ENCODE measurements around the gene SLC6A19. TPM values are rescaled to one million over a fixed set of nuclear protein-coding genes. Genes with fewer than 3 reads are reported as not detected.

SLC6A19 gene
- total RNA-seq, 1 experiment from 2014 or later, result not detected

DNA sequence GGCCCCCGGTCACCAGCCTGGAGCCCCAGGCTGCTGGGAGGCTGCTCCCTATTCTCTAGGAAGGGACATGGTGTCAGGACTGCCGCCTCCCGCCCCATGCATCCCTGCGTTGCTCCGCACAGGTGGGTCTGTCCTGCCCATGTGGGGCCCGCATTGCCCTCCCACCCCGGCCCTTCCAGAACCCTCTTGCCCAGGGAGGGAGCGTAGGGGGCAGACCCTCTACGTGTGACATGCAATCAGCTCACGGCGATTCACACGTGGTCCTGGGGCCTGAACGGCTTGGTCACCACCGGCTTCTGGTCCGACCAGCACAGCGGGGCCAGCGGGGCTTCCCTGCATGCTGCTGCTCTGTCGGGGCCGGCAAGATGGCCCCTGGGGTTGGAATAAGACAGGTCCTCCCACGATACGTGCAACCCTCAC, 9.4 kb downstream of the SLC6A19 start:
- no peaks in the 10 kb centered on the region for H4K20me1 ChIP-seq (ENCODE audit: insufficient read depth, low read depth, low read length)
- H2AFZ ChIP-seq (ENCODE audit: low read length), result no peak overlapping the region
- H3K9me2 ChIP-seq (replicated peaks; ENCODE audit: insufficient read depth, low read length), result no peaks in the 10 kb centered on the region
- H3K27me3 ChIP-seq (ENCODE audit: low read length), result no peaks in the 10 kb centered on the region
- no peaks in the 10 kb centered on the region for H3K79me2 ChIP-seq (ENCODE audit: low read length)
- H3K27ac ChIP-seq (ENCODE audit: low read length), result no peak overlapping the region
- no peak overlapping the region for H3K4me2 ChIP-seq (ENCODE audit: low read depth, low read length, poor library complexity, severe bottlenecking)
- DNase-seq, result no peak
- no peak overlapping the region for H3K4me3 ChIP-seq (ENCODE audit: low read length)
- H3K9ac ChIP-seq (ENCODE audit: low read length), result no peak overlapping the region
- H3K36me3 ChIP-seq (ENCODE audit: insufficient read depth, low read length), result no peaks in the 10 kb centered on the region
- no peaks in the 10 kb centered on the region for H3K4me1 ChIP-seq (ENCODE audit: low read length)
- no peaks in the 10 kb centered on the region for H3K9me3 ChIP-seq (ENCODE audit: low read length)

DNA sequence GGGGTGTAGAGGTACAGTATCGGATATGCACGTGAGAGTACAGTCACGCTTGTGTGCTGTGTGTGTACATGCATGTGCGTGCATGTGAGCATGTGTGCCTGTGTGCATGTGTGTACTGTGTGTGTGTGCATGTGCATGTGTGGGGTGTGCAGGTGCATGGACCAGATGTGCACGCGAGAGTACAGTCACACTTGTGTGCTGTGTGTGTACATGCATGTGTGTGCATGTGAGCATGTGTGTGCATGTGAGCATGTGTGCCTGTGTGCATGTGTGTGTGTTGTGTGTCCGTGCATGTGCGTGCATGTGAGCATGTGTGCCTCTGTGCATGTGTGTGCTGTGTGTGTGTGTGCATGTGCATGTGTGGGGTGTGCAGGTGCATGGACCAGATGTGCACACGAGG, 10.3 kb downstream of the SLC6A19 start:
- no peaks in the 10 kb centered on the region for H3K27me3 ChIP-seq (ENCODE audit: low read length)
- H3K4me3 ChIP-seq (ENCODE audit: low read length), result no peak overlapping the region
- no peaks in the 10 kb centered on the region for H3K36me3 ChIP-seq (ENCODE audit: insufficient read depth, low read length)
- H3K4me1 ChIP-seq (ENCODE audit: low read length), result no peaks in the 10 kb centered on the region
- no peaks in the 10 kb centered on the region for H4K20me1 ChIP-seq (ENCODE audit: insufficient read depth, low read depth, low read length)
- H3K4me2 ChIP-seq (ENCODE audit: low read depth, low read length, poor library complexity, severe bottlenecking), result no peak overlapping the region
- H3K9me2 ChIP-seq (replicated peaks; ENCODE audit: insufficient read depth, low read length), result no peaks in the 10 kb centered on the region
- H3K27ac ChIP-seq (ENCODE audit: low read length), result no peak overlapping the region
- DNase-seq, result no peak
- H2AFZ ChIP-seq (ENCODE audit: low read length), result no peak overlapping the region
- H3K79me2 ChIP-seq (ENCODE audit: low read length), result no peaks in the 10 kb centered on the region
- H3K9ac ChIP-seq (ENCODE audit: low read length), result no peak overlapping the region
- H3K9me3 ChIP-seq (ENCODE audit: low read length), result no peaks in the 10 kb centered on the region

DNA sequence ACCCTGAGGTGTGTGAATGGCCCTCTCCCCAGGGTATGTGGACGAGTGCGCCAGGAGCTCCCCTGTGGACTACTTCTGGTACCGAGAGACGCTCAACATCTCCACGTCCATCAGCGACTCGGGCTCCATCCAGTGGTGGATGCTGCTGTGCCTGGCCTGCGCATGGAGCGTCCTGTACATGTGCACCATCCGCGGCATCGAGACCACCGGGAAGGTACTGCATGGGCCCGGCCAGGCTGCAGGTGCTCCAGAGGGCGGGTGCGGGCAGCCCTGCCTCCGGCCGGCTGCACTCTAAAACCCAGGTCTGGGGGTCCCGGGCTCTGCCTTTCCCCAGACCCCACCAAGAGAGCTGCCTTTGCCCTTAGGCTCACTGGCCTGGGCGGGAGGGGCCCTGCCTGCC, 10.9 kb downstream of the SLC6A19 start:
- H3K27ac ChIP-seq (ENCODE audit: low read length), result no peak overlapping the region
- no peaks in the 10 kb centered on the region for H4K20me1 ChIP-seq (ENCODE audit: insufficient read depth, low read depth, low read length)
- H3K9ac ChIP-seq (ENCODE audit: low read length), result no peak overlapping the region
- no peaks in the 10 kb centered on the region for H3K27me3 ChIP-seq (ENCODE audit: low read length)
- no peaks in the 10 kb centered on the region for H3K4me1 ChIP-seq (ENCODE audit: low read length)
- no peak overlapping the region for H3K4me3 ChIP-seq (ENCODE audit: low read length)
- H3K36me3 ChIP-seq (ENCODE audit: insufficient read depth, low read length), result no peaks in the 10 kb centered on the region
- H3K79me2 ChIP-seq (ENCODE audit: low read length), result no peaks in the 10 kb centered on the region
- no peaks in the 10 kb centered on the region for H3K9me2 ChIP-seq (replicated peaks; ENCODE audit: insufficient read depth, low read length)
- H3K9me3 ChIP-seq (ENCODE audit: low read length), result no peaks in the 10 kb centered on the region
- H2AFZ ChIP-seq (ENCODE audit: low read length), result no peak overlapping the region
- DNase-seq, result no peak
- H3K4me2 ChIP-seq (ENCODE audit: low read depth, low read length, poor library complexity, severe bottlenecking), result no peak overlapping the region

DNA sequence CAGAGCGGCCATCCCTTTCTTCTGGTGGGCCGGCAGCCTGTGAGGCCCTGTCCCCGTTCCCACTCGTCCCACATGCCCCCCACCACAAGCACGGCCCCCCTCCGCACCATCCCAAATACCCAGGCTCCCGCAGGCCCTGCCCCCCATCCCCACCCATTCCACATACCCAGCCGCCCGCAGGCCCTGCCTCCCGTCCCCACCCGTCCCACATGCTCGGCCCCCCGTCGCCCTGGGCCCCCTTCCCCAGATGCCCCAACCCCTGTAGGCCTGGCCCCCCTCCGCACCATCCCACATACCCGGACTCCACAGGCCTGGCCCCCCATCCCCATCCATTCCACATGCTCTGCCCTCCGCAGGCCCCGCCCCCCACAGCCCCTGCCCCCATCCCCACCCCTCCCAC, 11.5 kb downstream of the SLC6A19 start:
- Histone ChIP-seq H3K36me3 (ENCODE audit: insufficient read depth, low read length) (no peaks in the 10 kb centered on the region), H4K20me1 (ENCODE audit: insufficient read depth, low read depth, low read length) (no peaks in the 10 kb centered on the region), H3K4me1 (ENCODE audit: low read length) (no peaks in the 10 kb centered on the region), H2AFZ (ENCODE audit: low read length) (no peak overlapping the region), H3K9me3 (ENCODE audit: low read length) (no peaks in the 10 kb centered on the region), H3K9ac (ENCODE audit: low read length) (no peak overlapping the region), H3K27ac (ENCODE audit: low read length) (no peak overlapping the region), H3K4me2 (ENCODE audit: low read depth, low read length, poor library complexity, severe bottlenecking) (no peak overlapping the region), H3K27me3 (ENCODE audit: low read length) (no peaks in the 10 kb centered on the region), H3K79me2 (ENCODE audit: low read length) (no peaks in the 10 kb centered on the region), H3K9me2 (replicated peaks; ENCODE audit: insufficient read depth, low read length) (no peaks in the 10 kb centered on the region), H3K4me3 (ENCODE audit: low read length) (no peak overlapping the region)
- no peak for DNase-seq

DNA sequence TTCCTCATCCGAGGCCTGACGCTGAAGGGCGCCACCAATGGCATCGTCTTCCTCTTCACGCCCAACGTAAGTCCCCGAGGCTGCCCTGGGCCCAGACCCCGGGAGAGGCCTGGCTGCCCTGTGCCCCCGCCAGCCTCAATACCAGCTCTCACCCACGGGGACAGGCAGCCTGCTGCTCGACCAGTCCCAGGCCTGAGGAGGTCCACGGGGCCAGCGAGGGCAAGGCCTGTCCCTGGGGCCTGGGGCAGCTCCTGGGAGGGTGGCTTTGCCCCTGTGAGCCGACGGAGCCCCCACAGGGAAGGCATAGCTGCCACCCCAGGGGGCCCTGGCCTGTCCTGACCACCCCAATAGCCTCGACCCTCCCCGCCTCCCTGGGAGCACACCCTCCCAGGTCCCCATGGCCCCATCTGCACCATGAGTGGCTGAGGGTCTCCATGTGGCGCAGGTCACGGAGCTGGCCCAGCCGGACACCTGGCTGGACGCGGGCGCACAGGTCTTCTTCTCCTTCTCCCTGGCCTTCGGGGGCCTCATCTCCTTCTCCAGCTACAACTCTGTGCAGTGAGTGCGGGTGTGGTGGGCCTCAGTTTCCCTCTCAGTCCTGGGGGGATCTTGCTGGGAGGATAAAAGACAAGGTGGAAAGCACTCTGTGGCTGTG, 12.2 kb downstream of the SLC6A19 start:
- DNase-seq, result no peak
- H3K4me1 ChIP-seq (ENCODE audit: low read length), result no peaks in the 10 kb centered on the region
- H3K9me2 ChIP-seq (replicated peaks; ENCODE audit: insufficient read depth, low read length), result no peaks in the 10 kb centered on the region

DNA sequence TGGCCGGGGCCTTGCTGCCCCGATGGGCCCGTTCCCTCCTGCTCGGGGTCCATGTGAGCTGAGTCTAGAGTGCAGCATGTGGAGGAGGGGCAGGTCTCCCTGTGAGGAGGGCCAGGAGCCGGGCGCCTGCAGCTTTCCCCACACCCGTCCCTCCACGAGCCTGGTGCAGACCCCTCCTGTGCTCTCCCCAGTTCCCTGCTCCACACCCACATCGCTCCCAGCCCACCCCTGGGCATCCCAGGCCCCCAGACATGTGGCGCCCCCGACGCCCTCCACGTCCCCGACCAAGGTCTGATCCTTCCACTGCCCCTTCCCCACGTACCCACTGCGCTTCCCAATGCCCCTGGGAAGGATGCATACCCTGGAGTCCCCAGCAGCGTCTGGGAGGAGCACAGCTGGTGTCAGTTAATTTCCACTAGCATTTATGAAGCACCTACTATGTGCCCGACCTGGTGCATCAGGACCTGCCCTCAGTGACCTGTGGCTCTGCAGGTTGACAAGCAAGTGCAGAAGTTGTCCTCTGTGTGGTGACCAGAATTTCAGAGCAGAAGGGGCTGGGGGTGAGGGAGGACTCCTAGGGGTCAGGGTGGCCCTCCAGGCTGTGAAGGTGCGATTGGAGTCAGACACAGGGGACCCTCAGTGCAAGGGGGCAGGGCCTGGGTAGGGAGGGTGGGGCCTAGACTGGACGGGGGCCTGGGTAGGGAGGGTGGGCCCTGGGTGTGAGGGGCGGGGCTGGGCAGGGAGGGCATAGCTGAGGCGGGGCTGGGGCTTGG, 13.0 kb downstream of the SLC6A19 start:
- DNase-seq, result no peak
- Histone ChIP-seq H3K79me2 (ENCODE audit: low read length) (no peaks in the 10 kb centered on the region), H4K20me1 (ENCODE audit: insufficient read depth, low read depth, low read length) (no peaks in the 10 kb centered on the region), H3K9me3 (ENCODE audit: low read length) (no peaks in the 10 kb centered on the region), H3K27me3 (ENCODE audit: low read length) (no peaks in the 10 kb centered on the region), H3K4me2 (ENCODE audit: low read depth, low read length, poor library complexity, severe bottlenecking) (no peak overlapping the region), H3K36me3 (ENCODE audit: insufficient read depth, low read length) (no peaks in the 10 kb centered on the region), H3K9me2 (replicated peaks; ENCODE audit: insufficient read depth, low read length) (no peaks in the 10 kb centered on the region), H3K27ac (ENCODE audit: low read length) (no peak overlapping the region), H3K4me1 (ENCODE audit: low read length) (no peaks in the 10 kb centered on the region), H3K9ac (ENCODE audit: low read length) (no peak overlapping the region), H2AFZ (ENCODE audit: low read length) (no peak overlapping the region), H3K4me3 (ENCODE audit: low read length) (no peak overlapping the region)

More for the DNA sequence above, 12.2 kb downstream of the SLC6A19 start:
- no peak overlapping the region for H3K4me2 ChIP-seq (ENCODE audit: low read depth, low read length, poor library complexity, severe bottlenecking)
- no peaks in the 10 kb centered on the region for H3K79me2 ChIP-seq (ENCODE audit: low read length)
- no peak overlapping the region for H3K27ac ChIP-seq (ENCODE audit: low read length)
- H3K27me3 ChIP-seq (ENCODE audit: low read length), result no peaks in the 10 kb centered on the region
- H4K20me1 ChIP-seq (ENCODE audit: insufficient read depth, low read depth, low read length), result no peaks in the 10 kb centered on the region
- H2AFZ ChIP-seq (ENCODE audit: low read length), result no peak overlapping the region
- H3K4me3 ChIP-seq (ENCODE audit: low read length), result no peak overlapping the region
- H3K36me3 ChIP-seq (ENCODE audit: insufficient read depth, low read length), result no peaks in the 10 kb centered on the region
- no peak overlapping the region for H3K9ac ChIP-seq (ENCODE audit: low read length)
- H3K9me3 ChIP-seq (ENCODE audit: low read length), result no peaks in the 10 kb centered on the region

DNA sequence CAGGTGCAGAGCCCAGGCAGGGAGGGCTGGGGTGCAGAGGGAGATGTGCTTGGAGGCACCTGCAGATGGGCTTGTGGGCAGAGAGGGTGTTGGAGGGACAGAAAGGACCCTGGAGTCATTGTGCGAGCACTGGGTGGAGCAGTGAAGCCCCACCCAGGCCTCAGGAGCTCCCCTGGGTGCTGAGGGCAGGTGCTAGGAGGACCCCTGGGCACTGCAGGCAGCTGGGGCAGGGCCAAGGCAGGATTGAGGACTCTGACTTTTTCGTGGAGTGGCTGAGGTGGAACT, 13.5 kb downstream of the SLC6A19 start:
- H3K4me3 ChIP-seq (ENCODE audit: low read length), result no peak overlapping the region
- H3K4me2 ChIP-seq (ENCODE audit: low read depth, low read length, poor library complexity, severe bottlenecking), result no peak overlapping the region
- no peak overlapping the region for H3K9ac ChIP-seq (ENCODE audit: low read length)
- no peaks in the 10 kb centered on the region for H3K4me1 ChIP-seq (ENCODE audit: low read length)
- H3K27me3 ChIP-seq (ENCODE audit: low read length), result no peaks in the 10 kb centered on the region
- H3K27ac ChIP-seq (ENCODE audit: low read length), result no peak overlapping the region
- H3K79me2 ChIP-seq (ENCODE audit: low read length), result no peaks in the 10 kb centered on the region
- H4K20me1 ChIP-seq (ENCODE audit: insufficient read depth, low read depth, low read length), result no peaks in the 10 kb centered on the region
- H2AFZ ChIP-seq (ENCODE audit: low read length), result no peak overlapping the region
- H3K9me3 ChIP-seq (ENCODE audit: low read length), result no peaks in the 10 kb centered on the region
- no peaks in the 10 kb centered on the region for H3K9me2 ChIP-seq (replicated peaks; ENCODE audit: insufficient read depth, low read length)
- no peaks in the 10 kb centered on the region for H3K36me3 ChIP-seq (ENCODE audit: insufficient read depth, low read length)
- no peak for DNase-seq

DNA sequence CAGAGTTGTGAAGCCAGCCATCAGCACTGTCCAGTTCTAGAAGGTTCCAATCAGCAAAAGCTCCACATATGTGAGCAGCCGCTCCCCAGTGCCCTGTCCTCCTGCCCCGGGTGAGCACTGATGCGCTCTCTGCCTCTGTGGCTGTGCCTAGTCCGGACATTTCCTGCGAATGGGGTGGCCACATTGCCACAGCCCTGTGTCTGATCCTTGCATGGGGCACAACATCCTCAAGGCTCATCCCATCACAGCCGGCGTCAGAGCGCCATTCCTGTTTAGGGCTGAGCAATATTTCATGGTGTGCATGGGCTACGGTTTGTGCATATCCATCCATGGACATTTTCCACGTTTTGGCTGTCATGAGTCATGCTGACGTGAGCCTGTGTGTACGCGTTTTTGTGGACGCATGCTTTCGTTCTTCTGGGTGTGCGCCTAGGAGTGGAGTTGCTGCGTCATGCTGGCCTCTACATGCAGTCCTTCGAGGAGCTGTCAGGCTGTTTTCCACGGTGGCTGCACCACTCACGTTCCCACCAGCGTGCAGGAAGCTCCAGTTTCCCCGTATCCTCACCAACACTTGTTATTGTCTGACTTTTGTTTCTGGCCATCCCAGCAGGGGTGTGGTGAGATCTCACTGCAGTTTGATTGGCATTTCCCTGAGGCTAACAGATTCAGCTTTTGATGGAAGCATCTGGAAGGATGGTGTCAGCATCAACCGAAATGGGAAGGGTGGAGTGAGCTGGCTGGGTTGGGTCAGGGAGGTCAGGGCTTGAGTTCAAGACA, 14.1 kb downstream of the SLC6A19 start:
- H3K9me2 ChIP-seq (replicated peaks; ENCODE audit: insufficient read depth, low read length), result no peaks in the 10 kb centered on the region
- no peaks in the 10 kb centered on the region for H3K36me3 ChIP-seq (ENCODE audit: insufficient read depth, low read length)
- DNase-seq, result no peak
- H2AFZ ChIP-seq (ENCODE audit: low read length), result no peak overlapping the region
- no peak overlapping the region for H3K4me2 ChIP-seq (ENCODE audit: low read depth, low read length, poor library complexity, severe bottlenecking)
- H3K27ac ChIP-seq (ENCODE audit: low read length), result no peak overlapping the region
- no peaks in the 10 kb centered on the region for H3K27me3 ChIP-seq (ENCODE audit: low read length)
- H3K9me3 ChIP-seq (ENCODE audit: low read length), result no peaks in the 10 kb centered on the region
- H3K4me3 ChIP-seq (ENCODE audit: low read length), result no peak overlapping the region
- H3K9ac ChIP-seq (ENCODE audit: low read length), result no peak overlapping the region
- no peaks in the 10 kb centered on the region for H4K20me1 ChIP-seq (ENCODE audit: insufficient read depth, low read depth, low read length)
- H3K4me1 ChIP-seq (ENCODE audit: low read length), result no peaks in the 10 kb centered on the region
- no peaks in the 10 kb centered on the region for H3K79me2 ChIP-seq (ENCODE audit: low read length)
